ENCODE data around the gene USP49. TPM values are rescaled to one million over a fixed set of nuclear protein-coding genes. Genes with fewer than 3 reads are reported as not detected.
A peak's percentile ranks its signal among the peaks of the same experiment; 100 is the strongest.

Gene USP49
- total and polyA plus RNA-seq, 2 of the 13 experiments (the other 11 are each of a cell fraction or from before 2014, with no cell fraction given): 2.9 to 4.3 TPM

- no peak for TF ChIP-seq ZBTB39 (CRISPR knock-in tag; IDR thresholded peaks at IDR 0.05)
- no peak for TF ChIP-seq HMG20A (CRISPR knock-in tag; IDR thresholded peaks at IDR 0.05; ENCODE audit: borderline replicate concordance)
- TF ChIP-seq FOXC1 (CRISPR knock-in tag; IDR thresholded peaks at IDR 0.05; ENCODE audit: borderline replicate concordance): peak; percentile 58
- no peak for TF ChIP-seq FOSL1 (CRISPR knock-in tag; IDR thresholded peaks at IDR 0.05; ENCODE audit: borderline replicate concordance)
- TF ChIP-seq TBL1XR1 (IDR thresholded peaks at IDR 0.05; ENCODE audit: borderline replicate concordance, low read length, partially characterized antibody): no peak
- TF ChIP-seq ZNF678 (CRISPR knock-in tag; IDR thresholded peaks at IDR 0.05): no peak
- no peak for TF ChIP-seq REPIN1 (CRISPR knock-in tag; IDR thresholded peaks at IDR 0.05; ENCODE audit: borderline replicate concordance, low read depth)
- no peak for TF ChIP-seq CENPT (CRISPR knock-in tag; IDR thresholded peaks at IDR 0.05; ENCODE audit: low read depth)
- TF ChIP-seq ZNF780A (CRISPR knock-in tag; IDR thresholded peaks at IDR 0.05): no peak
- 0 out of 2 replicates have a peak, but pooled peaks have one; percentile 50 for TF ChIP-seq TARDBP (CRISPR knock-in tag; IDR thresholded peaks at IDR 0.05)
- TF ChIP-seq AGO1 (IDR thresholded peaks at IDR 0.05; ENCODE audit: low read depth, low read length, poor library complexity, severe bottlenecking): no peak
- no peak for TF ChIP-seq GTF2F1 (IDR thresholded peaks at IDR 0.05; ENCODE audit: low read length)
- TF ChIP-seq CBFB (CRISPR knock-in tag; IDR thresholded peaks at IDR 0.05): no peak
- TF ChIP-seq ERF (CRISPR knock-in tag; IDR thresholded peaks at IDR 0.05): no peak
- 0 out of 2 replicates have a peak, but pooled peaks have one; percentile 13 for TF ChIP-seq ZBTB37 (CRISPR knock-in tag; IDR thresholded peaks at IDR 0.05)
- TF ChIP-seq ZNF772 (CRISPR knock-in tag; IDR thresholded peaks at IDR 0.05): no peak; the same call in 1 of the 2 replicates
- TF ChIP-seq ZNF44 (CRISPR knock-in tag; IDR thresholded peaks at IDR 0.05): no peak
- TF ChIP-seq BORCS8-MEF2B (CRISPR knock-in tag; IDR thresholded peaks at IDR 0.05): no peak
- TF ChIP-seq ZNF3 (CRISPR knock-in tag; IDR thresholded peaks at IDR 0.05): peak; percentile 97
- no peak for TF ChIP-seq ZNF792 (CRISPR knock-in tag; IDR thresholded peaks at IDR 0.05)
- 0 out of 2 replicates have a peak, but pooled peaks have one; percentile 11 for TF ChIP-seq ZSCAN20 (CRISPR knock-in tag; IDR thresholded peaks at IDR 0.05; ENCODE audit: borderline replicate concordance)
- TF ChIP-seq RXRB (CRISPR knock-in tag; IDR thresholded peaks at IDR 0.05; ENCODE audit: borderline replicate concordance): 0 out of 2 replicates have a peak, but pooled peaks have one; percentile 8
- TF ChIP-seq YEATS2 (CRISPR knock-in tag; IDR thresholded peaks at IDR 0.05; ENCODE audit: borderline replicate concordance): no peak
- TF ChIP-seq ATF4 (CRISPR knock-in tag; IDR thresholded peaks at IDR 0.05): no peak
- no peak for TF ChIP-seq ZNF841 (CRISPR knock-in tag; IDR thresholded peaks at IDR 0.05; ENCODE audit: borderline replicate concordance)
- TF ChIP-seq ZNF598 (CRISPR knock-in tag; IDR thresholded peaks at IDR 0.05; ENCODE audit: borderline replicate concordance): no peak
- 0 out of 2 replicates have a peak, but pooled peaks have one; percentile 61 for TF ChIP-seq ZNF747 (CRISPR knock-in tag; IDR thresholded peaks at IDR 0.05; ENCODE audit: borderline replicate concordance)
- no peak for TF ChIP-seq NFE2 (CRISPR knock-in tag; IDR thresholded peaks at IDR 0.05)
Measured at GRCh38 chr6:41942067-41942851, 47.1 kb upstream of the USP49 start (continued).
